Liver (tissue), 9 donors: ENCODE measurements around the gene TLR4. TPM values are rescaled to one million over a fixed set of nuclear protein-coding genes. Genes with fewer than 3 reads are reported as not detected.

ENCODE experiments used
- DNase-seq: peaks from one replicate; pipeline ENCODE4 v3.0.0-alpha.2; 2017; ENCODE audit warnings: low spot score
- H3K27ac ChIP-seq, 2 donors: one replicate each; pipeline ENCODE4 v1.7.0; 2013; ENCODE audit warnings: inconsistent platforms in 2 of 2, low read length in 2 of 2, control low read depth in 1 of 2, low read depth in 1 of 2, mild to moderate bottlenecking in 1 of 2
- H3K27me3 ChIP-seq, 4 donors: one replicate each; pipeline versions ENCODE4 v1.6.1 to v1.7.0; 2013; ENCODE audit warnings: low read length in 3 of 4, inconsistent platforms in 1 of 4, mild to moderate bottlenecking in 1 of 4, moderate library complexity in 1 of 4; ENCODE audit not compliant: control insufficient read depth in 4 of 4, insufficient read depth in 4 of 4
- H3K36me3 ChIP-seq, 4 donors: one replicate each; pipeline versions ENCODE4 v1.6.1 to v1.7.0; 2013; ENCODE audit warnings: low read length in 3 of 4, mild to moderate bottlenecking in 3 of 4, low read depth in 1 of 4, moderate library complexity in 1 of 4; ENCODE audit not compliant: control insufficient read depth in 4 of 4, insufficient read depth in 3 of 4
- H3K4me1 ChIP-seq, 4 donors: one replicate each; pipeline versions ENCODE4 v1.6.1 to v1.7.0; 2013; ENCODE audit warnings: low read length in 3 of 4, mild to moderate bottlenecking in 3 of 4, moderate library complexity in 1 of 4; ENCODE audit not compliant: control insufficient read depth in 4 of 4, insufficient read depth in 4 of 4
- H3K4me3 ChIP-seq, 3 donors: one replicate each; pipeline versions ENCODE4 v1.6.1 to v1.7.0; 2013; ENCODE audit warnings: low read length in 3 of 3, control low read depth in 1 of 3, low read depth in 1 of 3, mild to moderate bottlenecking in 1 of 3
- H3K9ac ChIP-seq, 2 donors: one replicate each; pipeline ENCODE4 v1.7.0; 2013; ENCODE audit warnings: low read length in 2 of 2, mild to moderate bottlenecking in 2 of 2, moderate library complexity in 2 of 2, control low read depth in 1 of 2, low read depth in 1 of 2
- H3K9me3 ChIP-seq, 4 donors: one replicate each; pipeline versions ENCODE4 v1.6.1 to v1.7.0; 2013; ENCODE audit warnings: low read length in 3 of 4; ENCODE audit not compliant: control insufficient read depth in 4 of 4
- EGR1 ChIP-seq, 2 donors: IDR thresholded peaks; 2 replicates each; pipeline ENCODE4 v1.6.1; 2016 to 2018; ENCODE audit warnings: antibody characterized with exemption in 2 of 2, low read depth in 2 of 2
- FOXA1 ChIP-seq: IDR thresholded peaks from 2 replicates; pipeline ENCODE4 v1.6.1; 2016; ENCODE audit warnings: antibody characterized with exemption
- GABPA ChIP-seq, 2 donors: IDR thresholded peaks in 1 of 2; conservative IDR thresholded peaks in 1 of 2; 2 replicates each; pipeline ENCODE4 v1.6.1; 2016; ENCODE audit warnings: antibody characterized with exemption in 2 of 2, mild to moderate bottlenecking in 1 of 2, moderate library complexity in 1 of 2
- HNF4G ChIP-seq: IDR thresholded peaks from 2 replicates; pipeline ENCODE4 v1.6.1; 2016; ENCODE audit warnings: antibody characterized with exemption
- MAX ChIP-seq: IDR thresholded peaks from 2 replicates; pipeline ENCODE4 v1.6.1; 2016; ENCODE audit warnings: antibody characterized with exemption
- NR2F2 ChIP-seq: IDR thresholded peaks from 2 replicates; pipeline ENCODE4 v1.6.1; 2016; ENCODE audit warnings: antibody characterized with exemption
- RAD21 ChIP-seq, 2 donors: IDR thresholded peaks; 2 replicates each; pipeline ENCODE4 v1.6.1; 2016; ENCODE audit warnings: antibody characterized with exemption in 2 of 2, mild to moderate bottlenecking in 2 of 2
- REST ChIP-seq: IDR thresholded peaks from 2 replicates; pipeline ENCODE4 v1.6.1; 2016; ENCODE audit warnings: antibody characterized with exemption, mild to moderate bottlenecking
- RXRA ChIP-seq, 2 donors: IDR thresholded peaks; 2 replicates each; pipeline ENCODE4 v1.6.1; 2017 to 2018; ENCODE audit warnings: antibody characterized with exemption in 2 of 2, mild to moderate bottlenecking in 1 of 2
- SP1 ChIP-seq: IDR thresholded peaks from 2 replicates; pipeline ENCODE4 v1.6.1; 2018; ENCODE audit warnings: antibody characterized with exemption, mild to moderate bottlenecking
- YY1 ChIP-seq: IDR thresholded peaks from 2 replicates; pipeline ENCODE4 v1.6.1; 2016; ENCODE audit warnings: antibody characterized with exemption, mild to moderate bottlenecking
- ZBTB33 ChIP-seq: IDR thresholded peaks from 2 replicates; pipeline ENCODE4 v1.6.1; 2016; ENCODE audit warnings: antibody characterized with exemption
- WGBS: extraction: QIAGEN DNeasy Blood & Tissue Kit; methylation state at CpG from one replicate; pipeline ENCODE4 v1.1.7; 2013; 5-methylcytosine and 5-hydroxymethylcytosine counted together
- polyA plus RNA-seq, 2 donors: library from polyadenylated mRNA; stranded (reverse) in 1 of 2; unstranded in 1 of 2; fragments of 200-250 nt in 1 of 2; fragments of >200 nt in 1 of 2; fragmentation: Nextera tagmentation in 1 of 2; extraction: Ambion mirVana in 1 of 2; gene quantifications; one replicate each; pipeline versions ENCODE4 v1.2.1 to v1.2.3, GENCODE V29; 2013 to 2015
- total RNA-seq, 2 donors: library from RNA; depleted of rRNA; stranded (reverse); fragments of >200 nt; gene quantifications; one replicate each; pipeline ENCODE4 v1.2.3, GENCODE V29; 2014
- donor health status: healthy.
- donor health status: healthy.
- donor health status: healthy.
- donor health status: healthy.
- donor health status: healthy.

TLR4 gene
- total and polyA plus RNA-seq, 4 donors: 5.4 to 23.3 (median 10.0) TPM

- 69% methylated on average over 6 of the region's 6 CpGs for WGBS
- no peaks in the 10 kb centered on the region for H3K36me3 ChIP-seq
- no peak overlapping the region for H3K4me3 ChIP-seq
- no peak for DNase-seq
- no peaks in the 10 kb centered on the region for H3K27me3 ChIP-seq
- peak overlapping the region; percentile 8 to 16 for H3K27ac ChIP-seq
- H3K9ac ChIP-seq: no peak overlapping the region
- TF ChIP-seq HNF4G (no peak), GABPA (IDR thresholded peaks at IDR 0.05 in 1 of 2, conservative IDR thresholded peaks at IDR 0.05 in 1 of 2) (no peak), RXRA (IDR thresholded peaks at IDR 0.05) (no peak), REST (no peak), MAX (no peak), NR2F2 (no peak), EGR1 (IDR thresholded peaks at IDR 0.05; ENCODE audit: low read depth in 2 of 2) (no peak)
- H3K4me1 ChIP-seq: peaks cover 3 to 32% (median 26%) of the 10 kb centered on the region in 4 donors
- no peaks in the 10 kb centered on the region for H3K9me3 ChIP-seq
Measured at GRCh38 chr9:117722108-117722761, 18.0 kb downstream of the TLR4 start.

- 58% methylated on average over 3 of the region's 3 CpGs for WGBS
- Histone ChIP-seq H3K36me3 (no peaks in the 10 kb centered on the region), H3K27me3 (no peaks in the 10 kb centered on the region), H3K27ac (peak overlapping the region; percentile 48 to 53), H3K4me1 (peaks cover 3 to 32% (median 26%) of the 10 kb centered on the region in 4 donors), H3K4me3 (no peak overlapping the region), H3K9me3 (no peaks in the 10 kb centered on the region), H3K9ac (no peak overlapping the region)
- TF ChIP-seq RXRA (IDR thresholded peaks at IDR 0.05): no peak
- TF ChIP-seq FOXA1: no peak
- no peak for TF ChIP-seq RAD21 (IDR thresholded peaks at IDR 0.05)
- TF ChIP-seq ZBTB33: no peak
- no peak for DNase-seq
Measured at GRCh38 chr9:117723986-117724625, 19.9 kb downstream of the TLR4 start.

- WGBS: 38% methylated on average over 2 of the region's 2 CpGs
- H3K4me3 ChIP-seq: no peak overlapping the region
Measured at GRCh38 chr9:117725426-117725887, 21.3 kb downstream of the TLR4 start.

More at GRCh38 chr9:117725426-117725887, 21.3 kb downstream of the TLR4 start:
- no peak for DNase-seq
- TF ChIP-seq SP1: peak; percentile 68
- no peak for TF ChIP-seq YY1
- peak in 1 of 2 donors; percentile 10 for TF ChIP-seq RAD21 (IDR thresholded peaks at IDR 0.05)
- TF ChIP-seq RXRA (IDR thresholded peaks at IDR 0.05): peak in 1 of 2 donors; percentile 61
- peak; percentile 88 for TF ChIP-seq NR2F2
- no peaks in the 10 kb centered on the region for H3K27me3 ChIP-seq
- no peaks in the 10 kb centered on the region for H3K9me3 ChIP-seq
- H3K9ac ChIP-seq: no peak overlapping the region
- H3K4me1 ChIP-seq: peaks cover 3 to 23% (median 18%) of the 10 kb centered on the region in 4 donors
- H3K36me3 ChIP-seq: no peaks in the 10 kb centered on the region
- H3K27ac ChIP-seq: peak overlapping the region; percentile 42 to 56
